Amniotic epithelial cell (primary cell): ENCODE results near the gene SLC39A8.

Source experiments
- DNase-seq: peaks from one replicate; pipeline ENCODE4 v3.0.0-alpha.2; 2010; ENCODE audit warnings: low read depth

SLC39A8 gene

DNA sequence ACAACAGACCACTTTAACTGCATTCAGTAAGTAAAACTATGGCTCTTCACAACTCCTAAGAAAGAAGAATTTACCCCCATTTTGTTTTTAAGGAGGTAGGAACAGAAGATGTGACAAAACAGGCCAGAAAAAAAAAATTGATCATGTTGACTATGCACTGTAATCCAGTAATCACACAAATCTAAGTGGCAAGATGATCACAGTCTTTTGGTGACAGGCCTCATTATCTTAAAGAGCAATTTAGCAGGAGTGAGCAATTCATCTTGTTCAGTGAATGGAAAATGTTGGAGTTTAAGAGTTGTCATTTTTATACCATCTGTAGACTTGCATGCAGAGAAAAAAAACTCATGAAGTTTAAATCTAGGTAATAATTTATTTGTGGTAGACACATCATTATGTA, 115.1 kb downstream of the SLC39A8 start:
- DNase-seq, result no peak

DNA sequence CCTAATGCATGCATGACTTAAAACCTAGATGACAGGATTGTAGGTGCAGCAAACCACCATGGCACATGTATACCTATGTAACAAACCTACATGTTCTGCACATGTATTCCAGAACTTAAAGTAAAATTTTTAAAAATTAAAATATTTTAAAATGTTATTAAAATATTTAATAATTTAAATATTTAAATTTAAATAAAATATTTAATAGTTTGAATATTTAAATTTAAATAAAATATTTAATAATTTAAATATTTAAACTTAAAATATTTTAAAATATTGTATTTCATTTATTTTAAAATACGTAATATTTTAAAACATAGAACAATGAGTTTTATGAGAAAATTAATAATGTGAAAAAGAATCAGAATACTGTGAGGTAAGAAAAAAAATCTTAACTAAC, 117.9 kb downstream of the SLC39A8 start:
- no peak for DNase-seq

DNA sequence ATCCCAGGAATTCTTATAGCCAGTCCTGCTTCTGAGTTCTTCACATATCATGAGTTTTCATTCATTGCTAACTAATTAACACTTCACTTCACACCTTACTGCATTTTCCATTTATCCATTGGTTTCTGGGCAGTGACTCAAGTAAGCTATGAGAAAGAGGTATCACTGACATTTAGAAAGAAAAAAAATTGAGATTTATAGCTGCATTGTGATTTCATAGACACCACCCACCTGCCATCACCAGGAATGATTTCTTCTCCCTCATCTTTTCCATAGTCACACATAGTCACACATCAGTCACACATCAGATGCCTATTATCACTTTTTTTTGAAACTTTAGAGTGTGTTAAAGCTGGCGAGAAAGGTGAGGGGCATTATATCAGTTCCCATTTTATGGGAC, 121.8 kb downstream of the SLC39A8 start:
- no peak for DNase-seq

DNA sequence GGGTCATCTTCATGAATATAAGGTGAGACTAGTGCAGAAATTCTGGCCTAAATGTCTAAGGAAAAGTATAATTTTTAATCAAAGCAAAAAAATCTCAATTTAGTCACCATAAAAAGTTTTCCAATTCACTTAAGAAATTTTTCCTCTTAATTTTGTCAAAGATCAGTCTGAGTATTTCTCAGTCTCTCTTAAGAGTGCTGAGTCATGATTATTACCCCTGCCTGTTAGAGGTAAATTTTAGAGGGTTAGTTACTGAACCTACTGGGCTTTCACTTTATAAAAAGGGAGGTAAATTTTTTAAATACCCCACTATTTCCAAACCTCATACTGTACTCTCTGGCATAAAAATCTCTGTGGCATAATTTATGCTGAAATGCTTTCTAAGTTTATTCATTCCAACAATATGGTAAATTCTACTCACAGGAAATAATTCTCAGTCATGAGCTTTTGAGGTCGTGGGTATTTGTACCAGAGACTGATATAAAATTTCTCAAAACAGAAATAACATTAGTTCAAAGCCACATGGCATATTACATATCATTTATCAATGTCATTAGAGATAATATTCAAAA, 122.4 kb downstream of the SLC39A8 start:
- no peak for DNase-seq

DNA sequence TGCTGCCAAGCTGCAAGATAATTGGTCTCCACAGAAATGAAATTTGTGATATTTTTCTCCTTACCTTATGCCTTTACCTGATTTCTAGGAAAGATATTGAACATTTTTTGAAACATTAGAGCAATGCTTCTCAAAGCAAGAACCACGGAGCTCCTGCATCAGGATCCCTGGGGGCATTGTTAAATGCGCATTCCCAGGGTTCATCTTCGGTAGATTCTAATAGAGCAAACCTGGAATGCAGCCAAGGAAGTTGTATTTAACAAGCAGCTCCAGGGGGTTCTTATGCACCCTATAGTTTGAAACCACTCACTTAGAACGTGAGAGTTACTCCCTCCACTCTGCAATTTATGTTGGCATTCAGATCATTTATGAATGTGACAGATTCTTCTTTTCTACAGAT, 126.2 kb downstream of the SLC39A8 start:
- no peak for DNase-seq

DNA sequence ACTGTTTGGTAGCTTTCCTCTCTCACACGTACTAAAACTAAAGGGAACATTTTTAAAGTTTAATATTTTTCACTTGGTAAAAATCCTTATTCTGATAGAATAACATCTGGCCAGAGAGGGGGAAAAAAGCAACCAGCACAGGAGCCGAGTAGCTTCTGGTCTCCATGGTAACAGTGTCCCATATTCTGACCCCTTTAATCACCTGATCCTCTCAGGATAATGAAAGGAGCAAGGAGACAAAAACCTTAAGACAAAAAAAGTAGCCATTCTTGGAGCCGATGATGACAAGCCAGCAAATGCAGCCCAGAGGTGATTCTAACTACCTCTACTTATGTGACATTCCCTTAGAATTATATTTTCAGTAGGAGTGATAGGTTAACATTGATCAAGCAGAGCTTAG, 126.6 kb downstream of the SLC39A8 start:
- no peak for DNase-seq

DNA sequence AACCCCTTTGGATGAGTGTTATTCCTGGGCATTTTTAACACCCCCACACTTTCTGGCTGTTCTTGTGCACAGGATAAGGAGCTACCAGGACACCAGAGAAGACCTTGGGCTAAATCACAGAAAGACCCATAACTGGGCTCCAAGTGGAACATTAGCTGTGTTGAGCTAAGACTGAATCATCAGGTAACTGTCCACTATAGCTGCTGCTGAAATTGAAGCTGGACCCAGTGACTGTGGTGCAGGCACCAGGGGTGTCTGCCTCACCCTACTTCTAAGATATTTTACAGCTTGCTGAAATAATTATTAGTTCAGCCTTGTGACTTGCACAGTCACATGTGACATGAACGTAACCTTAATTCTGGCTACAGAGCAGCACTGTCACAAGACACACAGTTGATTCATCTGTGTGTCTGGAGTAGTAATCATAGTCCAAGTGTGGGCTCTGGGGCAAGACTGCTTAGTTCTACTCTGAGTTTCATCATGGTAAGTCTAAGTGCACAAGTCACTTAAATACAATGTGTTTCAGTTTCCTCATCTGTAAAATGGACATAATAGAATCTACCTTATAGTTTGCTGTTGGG, 127.4 kb downstream of the SLC39A8 start:
- DNase-seq, result no peak

DNA sequence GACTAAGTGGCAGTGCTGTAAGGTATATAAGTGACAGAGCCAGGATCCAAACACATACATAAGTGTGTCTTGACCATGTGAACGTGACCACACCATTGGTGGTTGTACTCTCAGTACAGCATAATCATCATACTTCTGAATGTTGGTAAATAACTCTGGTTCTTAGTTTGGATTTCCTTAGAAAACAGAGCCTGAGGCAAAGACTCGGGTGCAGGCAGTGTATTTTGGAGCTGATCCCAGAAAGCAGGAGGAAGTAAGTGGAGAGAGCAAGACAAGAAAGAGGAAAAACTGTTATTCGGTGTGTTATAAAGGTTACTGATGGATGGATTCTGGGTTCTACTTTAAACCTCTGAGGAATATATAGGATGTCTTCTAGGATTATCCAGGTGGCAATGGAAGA, 127.9 kb downstream of the SLC39A8 start:
- DNase-seq, result no peak

DNA sequence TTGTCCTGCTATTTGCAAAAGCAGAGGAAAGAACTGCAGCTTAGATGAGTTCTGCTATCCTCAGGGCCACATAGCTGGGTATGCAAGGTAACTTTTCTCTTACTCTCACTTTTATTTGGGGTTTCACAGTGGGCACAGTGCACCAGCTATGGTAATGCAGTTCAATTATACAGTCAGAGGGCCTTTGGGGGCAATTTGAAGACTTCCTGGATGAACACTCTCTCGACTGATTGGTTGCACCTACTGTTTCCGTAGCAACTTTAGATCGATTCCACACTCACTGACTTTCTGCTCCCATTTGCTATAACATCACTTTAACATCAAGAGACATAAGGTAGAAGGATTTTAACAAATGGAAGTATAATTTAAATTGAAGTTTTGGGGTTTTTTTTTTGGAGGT, 128.6 kb downstream of the SLC39A8 start:
- no peak for DNase-seq

DNA sequence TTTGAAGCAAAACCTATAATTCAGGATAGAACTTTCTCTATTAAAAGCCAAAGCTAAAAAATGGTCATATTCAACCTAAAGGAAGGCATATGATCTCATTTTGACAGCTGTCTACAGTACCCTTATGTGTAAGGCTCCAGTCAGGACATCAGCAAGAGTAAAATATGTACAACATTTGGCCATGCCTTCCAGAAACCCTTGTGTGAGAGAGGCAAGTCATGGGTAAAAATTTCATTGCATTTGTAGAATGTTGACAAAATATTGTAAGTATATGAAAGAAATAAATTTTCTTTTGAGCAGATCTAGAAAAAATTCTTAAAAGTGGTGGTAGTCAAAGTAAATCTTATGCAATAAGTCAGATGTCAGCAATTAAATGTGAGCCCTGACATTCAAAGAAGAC, 132.3 kb downstream of the SLC39A8 start:
- no peak for DNase-seq
